WTC11 (cell line): ENCODE results near the gene MOB1B.
"Not testable (repeated sequence)": the region's sequence is repeated elsewhere in the genome, so short reads cannot be mapped to it uniquely, and the experiment has no call there.

Source experiments
- CREB1 ChIP-seq: sonication (generic); formaldehyde crosslinking; IDR thresholded peaks from 2 replicates; pipeline ENCODE4 v1.8.0; 2023; ENCODE audit warnings: mild to moderate bottlenecking, missing genetic modification reagents
- JUN ChIP-seq: sonication (generic); formaldehyde crosslinking; IDR thresholded peaks from 2 replicates; pipeline ENCODE4 v1.8.0; 2023; ENCODE audit warnings: mild to moderate bottlenecking, missing genetic modification reagents
- NR3C1 ChIP-seq: sonication (generic); formaldehyde crosslinking; conservative IDR thresholded peaks from 2 replicates; pipeline ENCODE4 v1.8.1; 2023; ENCODE audit warnings: low read depth, mild to moderate bottlenecking, missing genetic modification reagents
- TP53 ChIP-seq: sonication (generic); formaldehyde crosslinking; IDR thresholded peaks from 2 replicates; pipeline ENCODE4 v1.8.1; 2023; ENCODE audit warnings: mild to moderate bottlenecking, missing genetic modification reagents
- TF ChIP-seq, protein P1 (sequence below): fragments of 200-600 bp; IDR thresholded peaks from 2 replicates; pipeline ENCODE4 v1.8.0; 2022; ENCODE audit warnings: antibody characterized with exemption
- TF ChIP-seq, protein P2 (sequence below): sonication (generic); formaldehyde crosslinking; IDR thresholded peaks from 2 replicates; pipeline ENCODE4 v1.8.1; 2023; ENCODE audit warnings: mild to moderate bottlenecking, missing genetic modification reagents, moderate library complexity

DNA sequence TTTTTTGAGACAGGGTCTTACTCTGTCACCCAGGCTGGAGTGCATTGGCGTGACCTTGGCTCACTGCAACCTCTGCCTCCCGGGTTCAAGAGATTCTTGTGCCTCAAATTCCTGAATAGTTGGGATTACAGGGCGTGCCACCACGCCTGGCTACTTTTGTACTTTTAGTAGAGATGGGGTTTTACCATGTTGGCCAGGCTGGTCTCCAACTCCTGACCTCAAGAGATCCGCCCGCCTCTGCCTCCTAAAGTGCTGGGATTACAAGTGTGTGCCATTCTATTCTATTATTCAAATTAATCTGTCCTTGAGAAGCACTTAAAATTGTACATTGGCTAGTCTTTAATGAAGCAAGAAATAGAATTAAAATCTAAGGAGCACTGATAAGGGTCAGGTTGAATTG, 3.6 kb upstream of the MOB1B start:
- not testable (repeated sequence) for TF ChIP-seq CREB1, JUN, NR3C1, TP53 (CRISPR knock-in tag)
- TF ChIP-seq, protein P1, sequence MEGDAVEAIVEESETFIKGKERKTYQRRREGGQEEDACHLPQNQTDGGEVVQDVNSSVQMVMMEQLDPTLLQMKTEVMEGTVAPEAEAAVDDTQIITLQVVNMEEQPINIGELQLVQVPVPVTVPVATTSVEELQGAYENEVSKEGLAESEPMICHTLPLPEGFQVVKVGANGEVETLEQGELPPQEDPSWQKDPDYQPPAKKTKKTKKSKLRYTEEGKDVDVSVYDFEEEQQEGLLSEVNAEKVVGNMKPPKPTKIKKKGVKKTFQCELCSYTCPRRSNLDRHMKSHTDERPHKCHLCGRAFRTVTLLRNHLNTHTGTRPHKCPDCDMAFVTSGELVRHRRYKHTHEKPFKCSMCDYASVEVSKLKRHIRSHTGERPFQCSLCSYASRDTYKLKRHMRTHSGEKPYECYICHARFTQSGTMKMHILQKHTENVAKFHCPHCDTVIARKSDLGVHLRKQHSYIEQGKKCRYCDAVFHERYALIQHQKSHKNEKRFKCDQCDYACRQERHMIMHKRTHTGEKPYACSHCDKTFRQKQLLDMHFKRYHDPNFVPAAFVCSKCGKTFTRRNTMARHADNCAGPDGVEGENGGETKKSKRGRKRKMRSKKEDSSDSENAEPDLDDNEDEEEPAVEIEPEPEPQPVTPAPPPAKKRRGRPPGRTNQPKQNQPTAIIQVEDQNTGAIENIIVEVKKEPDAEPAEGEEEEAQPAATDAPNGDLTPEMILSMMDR = not testable (repeated sequence)
- TF ChIP-seq, protein P2, sequence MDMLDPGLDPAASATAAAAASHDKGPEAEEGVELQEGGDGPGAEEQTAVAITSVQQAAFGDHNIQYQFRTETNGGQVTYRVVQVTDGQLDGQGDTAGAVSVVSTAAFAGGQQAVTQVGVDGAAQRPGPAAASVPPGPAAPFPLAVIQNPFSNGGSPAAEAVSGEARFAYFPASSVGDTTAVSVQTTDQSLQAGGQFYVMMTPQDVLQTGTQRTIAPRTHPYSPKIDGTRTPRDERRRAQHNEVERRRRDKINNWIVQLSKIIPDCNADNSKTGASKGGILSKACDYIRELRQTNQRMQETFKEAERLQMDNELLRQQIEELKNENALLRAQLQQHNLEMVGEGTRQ (CRISPR knock-in tag) = not testable (repeated sequence)
